H9 (cell line): Measurements from ENCODE around the gene F13B. TPM values are rescaled to one million over a fixed set of nuclear protein-coding genes. Genes with fewer than 3 reads are reported as not detected.

Source experiments
- DNase-seq: peaks from one replicate; pipeline ENCODE4 v3.0.0-alpha.2; 2017
- H2AFZ ChIP-seq: one replicate; pipeline ENCODE4 v1.6.1; 2013; ENCODE audit warnings: mild to moderate bottlenecking, low read length, control low read depth, moderate library complexity
- H2AK5ac ChIP-seq: 2 replicates; pipeline ENCODE4 v1.6.1; 2013; ENCODE audit warnings: low read length, control low read depth, mixed read lengths; ENCODE audit not compliant: insufficient read length
- H2BK120ac ChIP-seq: one replicate; pipeline ENCODE4 v1.6.1; 2013; ENCODE audit warnings: low read depth, mild to moderate bottlenecking, low read length, control low read depth, inconsistent platforms; ENCODE audit not compliant: poor library complexity, severe bottlenecking
- H2BK12ac ChIP-seq: 2 replicates; pipeline ENCODE4 v1.6.1; 2013; ENCODE audit warnings: low read length, control low read depth, mixed read lengths, low read depth; ENCODE audit not compliant: insufficient read length
- H2BK15ac ChIP-seq: 2 replicates; pipeline ENCODE4 v1.6.1; 2013; ENCODE audit warnings: low read depth, low read length, control low read depth
- H2BK20ac ChIP-seq: one replicate; pipeline ENCODE4 v1.6.1; 2013; ENCODE audit warnings: low read depth, mild to moderate bottlenecking, low read length, control low read depth, inconsistent platforms; ENCODE audit not compliant: poor library complexity, severe bottlenecking
- H2BK5ac ChIP-seq: 2 replicates; pipeline ENCODE4 v1.6.1; 2013; ENCODE audit warnings: low read length, control low read depth, mixed read lengths; ENCODE audit not compliant: insufficient read length
- H3K14ac ChIP-seq: 2 replicates; pipeline ENCODE4 v1.6.1; 2013; ENCODE audit warnings: low read length, control low read depth; ENCODE audit not compliant: insufficient read depth
- H3K18ac ChIP-seq: 2 replicates; pipeline ENCODE4 v1.6.1; 2013; ENCODE audit warnings: low read depth, mild to moderate bottlenecking, mixed read lengths, low read length, control low read depth; ENCODE audit not compliant: insufficient read length
- H3K23ac ChIP-seq: 2 replicates; pipeline ENCODE4 v1.6.1; 2013; ENCODE audit warnings: low read length, control low read depth, mixed read lengths, low read depth; ENCODE audit not compliant: insufficient read length
- H3K23me2 ChIP-seq: 2 replicates; pipeline ENCODE4 v1.6.1; 2013; ENCODE audit warnings: low read depth, mild to moderate bottlenecking, mixed read lengths, low read length, control low read depth; ENCODE audit not compliant: insufficient read length, poor library complexity, severe bottlenecking
- H3K27ac ChIP-seq: 2 replicates; pipeline ENCODE4 v1.5.1; 2013; ENCODE audit warnings: low read length, control low read depth, mixed read lengths, low read depth; ENCODE audit not compliant: insufficient read length
- H3K27me3 ChIP-seq: 2 replicates; pipeline ENCODE4 v1.6.1; 2013; ENCODE audit warnings: low read length, control low read depth, inconsistent platforms; ENCODE audit not compliant: insufficient read depth
- H3K4ac ChIP-seq: 2 replicates; pipeline ENCODE4 v1.6.1; 2013; ENCODE audit warnings: low read depth, mild to moderate bottlenecking, control low read depth, inconsistent platforms, low read length, moderate library complexity
- H3K4me1 ChIP-seq: 2 replicates; pipeline ENCODE4 v1.6.1; 2013; ENCODE audit warnings: low read length, control low read depth, inconsistent platforms; ENCODE audit not compliant: insufficient read depth
- H3K4me2 ChIP-seq: 2 replicates; pipeline ENCODE4 v1.6.1; 2013; ENCODE audit warnings: low read length, control low read depth, mixed read lengths; ENCODE audit not compliant: insufficient read length, insufficient read depth
- H3K56ac ChIP-seq: 2 replicates; pipeline ENCODE4 v1.6.1; 2013; ENCODE audit warnings: low read depth, mild to moderate bottlenecking, mixed read lengths, low read length, control low read depth; ENCODE audit not compliant: insufficient read length
- H3K79me1 ChIP-seq: 2 replicates; pipeline ENCODE4 v1.6.1; 2013; ENCODE audit warnings: low read depth, mild to moderate bottlenecking, moderate library complexity, low read length, control low read depth, inconsistent platforms; ENCODE audit not compliant: insufficient read depth, poor library complexity, severe bottlenecking
- H3K79me2 ChIP-seq: 2 replicates; pipeline ENCODE4 v1.6.1; 2013; ENCODE audit warnings: low read length, control low read depth, inconsistent platforms; ENCODE audit not compliant: insufficient read depth
- H3K9ac ChIP-seq: 2 replicates; pipeline ENCODE4 v1.6.1; 2013; ENCODE audit warnings: low read length, control low read depth, mixed read lengths; ENCODE audit not compliant: insufficient read length; ENCODE audit errors: extremely low read depth
- H3K9me3 ChIP-seq: one replicate; pipeline ENCODE4 v1.6.1; 2013; ENCODE audit warnings: low read depth, low read length, inconsistent platforms; ENCODE audit not compliant: control insufficient read depth
- H3T11ph ChIP-seq: one replicate; pipeline ENCODE4 v1.6.1; 2013; ENCODE audit warnings: mild to moderate bottlenecking, low read length, control low read depth, inconsistent platforms
- H4K20me1 ChIP-seq: one replicate; pipeline ENCODE4 v1.6.1; 2013; ENCODE audit not compliant: control insufficient read depth, insufficient read length, insufficient read depth
- H4K5ac ChIP-seq: 2 replicates; pipeline ENCODE4 v1.6.1; 2013; ENCODE audit warnings: low read depth, mild to moderate bottlenecking, mixed read lengths, low read length, control low read depth; ENCODE audit not compliant: insufficient read length
- H4K8ac ChIP-seq: replicated peaks from 2 replicates; pipeline ENCODE4 v1.6.1; 2013; ENCODE audit warnings: low read length, control low read depth, mixed read lengths, low read depth; ENCODE audit not compliant: insufficient read length
- H4K91ac ChIP-seq: 2 replicates; pipeline ENCODE4 v1.6.1; 2013; ENCODE audit warnings: low read depth, mild to moderate bottlenecking, moderate library complexity, mixed read lengths, low read length, control low read depth; ENCODE audit not compliant: insufficient read length
- H3K27ac Mint-ChIP-seq, 3 experiments: 2 replicates in 2 of 3; 3 replicates in 1 of 3; pipeline ENCODE4 v1.8.0; 2020 to 2021; ENCODE audit warnings: mixed read lengths in 3 of 3, mild to moderate bottlenecking in 1 of 3, moderate library complexity in 1 of 3
- H3K27me3 Mint-ChIP-seq: 2 replicates; pipeline ENCODE4 v1.8.0; 2021; ENCODE audit warnings: low read depth, mild to moderate bottlenecking, moderate library complexity, mixed read lengths
- H3K36me3 Mint-ChIP-seq, 3 experiments: 2 replicates in 2 of 3; 3 replicates in 1 of 3; pipeline ENCODE4 v1.8.0; 2020 to 2021; ENCODE audit warnings: low read depth in 3 of 3, mixed read lengths in 3 of 3; ENCODE audit not compliant: insufficient read depth in 1 of 3
- H3K4me1 Mint-ChIP-seq, 2 experiments: 2 replicates each; pipeline ENCODE4 v1.8.0; 2020; ENCODE audit warnings: mixed read lengths in 2 of 2
- H3K4me3 Mint-ChIP-seq, 2 experiments: 2 replicates in 1 of 2; 3 replicates in 1 of 2; pipeline ENCODE4 v1.8.0; 2020 to 2021; ENCODE audit warnings: mild to moderate bottlenecking in 2 of 2, mixed read lengths in 2 of 2, moderate library complexity in 1 of 2
- H3K9me3 Mint-ChIP-seq, 2 experiments: 2 replicates in 1 of 2; 3 replicates in 1 of 2; pipeline ENCODE4 v1.8.0; 2020; ENCODE audit warnings: mild to moderate bottlenecking in 2 of 2, mixed read lengths in 2 of 2, moderate library complexity in 1 of 2
- CTCF ChIP-seq: fragments of 200-600 bp; sonication (generic); conservative IDR thresholded peaks from 3 replicates; pipeline ENCODE4 v1.8.0; 2021; ENCODE audit warnings: antibody characterized with exemption, mild to moderate bottlenecking
- WGBS: extraction: QIAGEN DNeasy Blood & Tissue Kit; methylation state at CpG from one replicate; pipeline ENCODE4 v1.1.7; 2013; ENCODE audit warnings: missing lambda C conversion rate, low lambda C conversion rate, mixed read lengths; ENCODE audit not compliant: insufficient read length; ENCODE audit errors: extremely low coverage; 5-methylcytosine and 5-hydroxymethylcytosine counted together
- total RNA-seq: library from RNA; stranded (reverse); gene quantifications from 2 replicates; pipeline ENCODE4 v1.2.1, GENCODE V29; 2021

F13B gene
- total RNA-seq, 1 experiment from 2014 or later: not detected

- H3K4me1 ChIP-seq: no peaks in the 10 kb centered on the region
- H2BK15ac ChIP-seq: no peak overlapping the region
- H3T11ph ChIP-seq: no peak overlapping the region
- DNase-seq: no peak
- WGBS: no CpG with 5 or more reads among the region's 1 CpG
- H3K79me2 ChIP-seq: no peaks in the 10 kb centered on the region
- no peak overlapping the region for H2AK5ac ChIP-seq
- no peak for TF ChIP-seq CTCF
- no peak overlapping the region for H3K23ac ChIP-seq
- Mint-ChIP-seq H3K4me3 (no peak overlapping the region), H3K9me3 (peaks cover 2% of the 10 kb centered on the region in 2 experiments; a peak in 2 of 5 replicates), H3K36me3 (peaks cover 7 to 50% (median 34%) of the 10 kb centered on the region in 3 experiments; a peak in 6 of 7 replicates), H3K27ac (peak overlapping the region in 1 of 3 experiments; percentile 78; a peak in 2 of 7 replicates), H3K4me1 (peaks cover under 1 to 2% of the 10 kb centered on the region in 2 experiments; a peak in 1 of 4 replicates), H3K27me3 (no peaks in the 10 kb centered on the region)
- H3K14ac ChIP-seq: no peak overlapping the region
- H2BK120ac ChIP-seq: no peak overlapping the region
- H4K5ac ChIP-seq: no peak overlapping the region
- H3K27ac ChIP-seq: no peak overlapping the region
- no peak overlapping the region for H2BK12ac ChIP-seq
- no peaks in the 10 kb centered on the region for H3K79me1 ChIP-seq
- no peak overlapping the region for H2BK20ac ChIP-seq
- H3K23me2 ChIP-seq: no peaks in the 10 kb centered on the region
- no peak overlapping the region for H4K91ac ChIP-seq
- H3K4ac ChIP-seq: no peak overlapping the region
- H3K18ac ChIP-seq: no peak overlapping the region
- no peaks in the 10 kb centered on the region for H4K20me1 ChIP-seq
- no peak overlapping the region for H3K4me2 ChIP-seq
- H2AFZ ChIP-seq: no peak overlapping the region
- H3K27me3 ChIP-seq: no peaks in the 10 kb centered on the region
- H4K8ac ChIP-seq: no peak overlapping the region
- H2BK5ac ChIP-seq: no peak overlapping the region
- no peak overlapping the region for H3K56ac ChIP-seq
- no peak overlapping the region for H3K9ac ChIP-seq
- no peaks in the 10 kb centered on the region for H3K9me3 ChIP-seq
These were observed 29.1 kb upstream of the F13B start for GRCh38 chr1:197096137-197096536.
